K562 (cell line): Measurements from ENCODE around the gene NALF2. TPM values are rescaled to one million over a fixed set of nuclear protein-coding genes. Genes with fewer than 3 reads are reported as not detected.

Experiments
- ATAC-seq: fragments of 200-7000 bp; cut with Tn5 transposase; 3 replicates; pipeline ENCODE4 v1.9.1; 2020; ENCODE audit warnings: moderate library complexity
- BruUV-seq: library from RNA; stranded (reverse); fragments of 400-500 nt; replicated peaks from 2 replicates; lab custom pipeline; 2021; lab: Mats Ljungman, UMichigan
- CTCF ChIA-PET: fragments of 300-600 bp; formaldehyde crosslinking; extraction: SDS; loops from one replicate; lab custom pipeline; 2021; ENCODE audit warnings: low intra/inter-chr PET ratio; lab: Yijun Ruan, JAX
- POLR2A ChIA-PET: fragments of 300-600, 350-650 bp; sonication (Branson Sonifier 250); formaldehyde crosslinking; extraction: SDS; loops from one replicate; lab custom pipeline; 2021; ENCODE audit warnings: antibody characterized with exemption, inconsistent platforms; lab: Yijun Ruan, JAX
- DNase-seq, 4 experiments: peaks; one replicate each; pipeline versions ENCODE4 v3.0.0 to v3.0.0-alpha.2; 2011 to 2018; ENCODE audit warnings: low spot score in 3 of 4, mixed read lengths in 3 of 4; ENCODE audit errors: extremely low read depth in 1 of 4
- FAIRE-seq: peaks from 2 replicates; lab custom pipeline; 2011; peaks lifted over from hg19 to GRCh38; lab: Jason Lieb, UNC
- H2AFZ ChIP-seq: 2 replicates; pipeline ENCODE4 v1.6.0; 2011; ENCODE audit warnings: low read depth, low read length, control low read depth, inconsistent platforms
- H3K27ac ChIP-seq: fragments of 200-600 bp; 3 replicates; pipeline ENCODE4 v1.8.0; 2011; ENCODE audit warnings: low read depth, mild to moderate bottlenecking, control low read depth, inconsistent platforms, low read length, moderate library complexity, mixed read lengths; ENCODE audit errors: extremely low read depth
- H3K27me3 ChIP-seq, 2 experiments: fragments of 300-600 bp in 1 of 2; 2 replicates in 1 of 2; 3 replicates in 1 of 2; pipeline versions ENCODE4 v1.6.0 to v1.8.0; 2011; ENCODE audit warnings: inconsistent platforms in 2 of 2, low read length in 2 of 2, mild to moderate bottlenecking in 1 of 2, mixed read lengths in 1 of 2, moderate library complexity in 1 of 2; ENCODE audit not compliant: control insufficient read depth in 2 of 2, insufficient read depth in 2 of 2
- H3K36me3 ChIP-seq: fragments of 300-600 bp; 3 replicates; pipeline ENCODE4 v1.8.0; 2011; ENCODE audit warnings: mild to moderate bottlenecking, low read length, inconsistent platforms; ENCODE audit not compliant: control insufficient read depth, insufficient read depth
- H3K4me1 ChIP-seq, 2 experiments: fragments of 200-600 bp in 1 of 2; replicated peaks in 1 of 2; 2 replicates in 1 of 2; 3 replicates in 1 of 2; pipeline versions ENCODE4 v1.5.1 to v1.8.0; 2011; ENCODE audit warnings: inconsistent platforms in 2 of 2, low read length in 2 of 2, mild to moderate bottlenecking in 1 of 2, mixed read lengths in 1 of 2, moderate library complexity in 1 of 2; ENCODE audit not compliant: control insufficient read depth in 2 of 2, insufficient read depth in 2 of 2
- H3K4me2 ChIP-seq: 2 replicates; pipeline ENCODE4 v1.6.1; 2011; ENCODE audit warnings: low read length, control low read depth, inconsistent platforms, mixed read lengths; ENCODE audit not compliant: insufficient read depth
- H3K4me3 ChIP-seq: fragments of 200-600 bp; sonication (generic), shearing (Covaris generic); 2 replicates; pipeline ENCODE4 v1.5.1; 2016; ENCODE audit warnings: control low read depth, inconsistent platforms
- H3K79me2 ChIP-seq: fragments of 200-600 bp; 3 replicates; pipeline ENCODE4 v1.8.0; 2011; ENCODE audit warnings: low read length, inconsistent platforms; ENCODE audit not compliant: control insufficient read depth, insufficient read depth
- H3K9ac ChIP-seq, 2 experiments: 2 replicates each; pipeline versions ENCODE4 v1.6.0 to v1.6.1; 2011; ENCODE audit warnings: low read depth in 2 of 2, low read length in 2 of 2, control low read depth in 1 of 2, inconsistent platforms in 1 of 2, mild to moderate bottlenecking in 1 of 2, mixed read lengths in 1 of 2; ENCODE audit not compliant: insufficient read depth in 1 of 2
- H3K9me1 ChIP-seq: one replicate; pipeline ENCODE4 v1.6.0; 2011; ENCODE audit warnings: inconsistent platforms, mild to moderate bottlenecking, low read length, moderate library complexity; ENCODE audit not compliant: control insufficient read depth, insufficient read depth
- H3K9me3 ChIP-seq: replicated peaks from 2 replicates; pipeline ENCODE4 v1.5.1; 2011; ENCODE audit warnings: low read depth, low read length, inconsistent platforms; ENCODE audit not compliant: control insufficient read depth, insufficient read depth
- H4K20me1 ChIP-seq: replicated peaks from 2 replicates; pipeline ENCODE4 v1.6.1; 2011; ENCODE audit warnings: low read length, inconsistent platforms, mixed read lengths; ENCODE audit not compliant: control insufficient read depth, insufficient read depth
- CTCFL ChIP-seq: IDR thresholded peaks from 2 replicates; pipeline ENCODE4 v1.6.1; 2011; ENCODE audit warnings: borderline replicate concordance, low read depth, mild to moderate bottlenecking, moderate library complexity, low read length; ENCODE audit not compliant: insufficient read depth, poor library complexity, severe bottlenecking
- DPF2 ChIP-seq: fragments of 450-650 bp; IDR thresholded peaks from 2 replicates; pipeline ENCODE4 v1.6.1; 2016
- E2F8 ChIP-seq: fragments of 450-650 bp; IDR thresholded peaks from 2 replicates; pipeline ENCODE4 v1.7.1; 2018; ENCODE audit warnings: mild to moderate bottlenecking, low read depth; ENCODE audit not compliant: partially characterized antibody
- IFI16 ChIP-seq: fragments of 250-450 bp; sonication (Bioruptor Pico); IDR thresholded peaks from 2 replicates; pipeline ENCODE4 v2.1.2; 2022; ENCODE audit warnings: mild to moderate bottlenecking, inconsistent platforms
- MIER1 ChIP-seq: fragments of 450-650 bp; IDR thresholded peaks from 2 replicates; pipeline ENCODE4 v1.6.1; 2016; ENCODE audit warnings: antibody characterized with exemption, mild to moderate bottlenecking, low read depth
- NR0B1 ChIP-seq: fragments of 450-650 bp; IDR thresholded peaks from one replicate; pipeline ENCODE4 v1.6.1; 2018; ENCODE audit warnings: mild to moderate bottlenecking, moderate library complexity; ENCODE audit not compliant: partially characterized antibody
- TCFL5 ChIP-seq: fragments of 250-450 bp; sonication (Bioruptor Pico); conservative IDR thresholded peaks from 2 replicates; pipeline ENCODE4 v1.6.1; 2021; ENCODE audit warnings: mild to moderate bottlenecking, moderate library complexity, matching md5 sums
- USF2 ChIP-seq: sonication (generic); formaldehyde crosslinking; IDR thresholded peaks from 2 replicates; pipeline ENCODE4 v1.5.0; 2020; ENCODE audit warnings: missing genetic modification reagents
- ZKSCAN3 ChIP-seq: fragments of 250-450 bp; sonication (Bioruptor Pico); IDR thresholded peaks from 2 replicates; pipeline ENCODE4 v1.4.0; 2020
- ZNF140 ChIP-seq: fragments of 250-450 bp; sonication (Bioruptor Pico); IDR thresholded peaks from 2 replicates; pipeline ENCODE4 v1.8.0; 2021; ENCODE audit warnings: moderate library complexity, mild to moderate bottlenecking, inconsistent platforms
- WGBS: fragments of 100-300 bp; shearing (Covaris generic); methylation state at CpG from one replicate; pipeline ENCODE4 v1.1.6; 2016; ENCODE audit warnings: low coverage, mixed read lengths; ENCODE audit not compliant: insufficient coverage; ENCODE audit errors: missing lambda C conversion rate; 5-methylcytosine and 5-hydroxymethylcytosine counted together
- in situ Hi-C: fragments of 300-500 bp; cut with MboI; formaldehyde crosslinking; loops from 4 replicates; pipeline ENCODE4 v1.15.0; 2018; ENCODE audit warnings: inconsistent platforms, mixed read lengths
- intact Hi-C: fragments of 100-400 bp; cut with micrococcal nuclease; formaldehyde crosslinking; loops from 2 replicates; pipeline ENCODE4 v1.14.2; 2022
- polyA plus RNA-seq, 8 experiments: library from polyadenylated mRNA; depleted of rRNA in 4 of 8; stranded (reverse) in 5 of 8; unstranded in 3 of 8; fragments of >200 nt; fragmentation: Nextera tagmentation in 2 of 8; fragmentation: Illumina TruSeq in 1 of 8; extraction: Ambion mirVana in 2 of 8; extraction: Trizol in 1 of 8; gene quantifications; 2 replicates each; pipeline versions ENCODE4 v1.2.1 to v1.2.3, GENCODE V29; 2011 to 2014; ENCODE audit warnings: inconsistent platforms in 1 of 8, missing spikeins in 1 of 8
- total RNA-seq, 7 experiments: library from RNA; depleted of rRNA in 6 of 7; stranded (reverse); fragments of >200 nt in 6 of 7; fragmentation: Illumina TruSeq in 2 of 7; extraction: Trizol in 2 of 7; gene quantifications; 2 replicates each; pipeline versions ENCODE4 v1.2.1 to v1.2.3, GENCODE V29; 2011 to 2021; ENCODE audit warnings: low replicate concordance in 1 of 7
- TF ChIP-seq, protein P1 (sequence below): fragments of 450-650 bp; IDR thresholded peaks from 2 replicates; pipeline ENCODE4 v1.7.0; 2016; ENCODE audit warnings: borderline replicate concordance
- TF ChIP-seq, protein P2 (sequence below): fragments of 450-650 bp; formaldehyde crosslinking; IDR thresholded peaks from 2 replicates; pipeline ENCODE4 v1.4.0; 2022; ENCODE audit warnings: missing genetic modification characterization

Gene NALF2
- total and polyA plus RNA-seq, 9 of the 15 experiments (the other 6 are each of a cell fraction or from before 2014, with no cell fraction given): not detected

DNA sequence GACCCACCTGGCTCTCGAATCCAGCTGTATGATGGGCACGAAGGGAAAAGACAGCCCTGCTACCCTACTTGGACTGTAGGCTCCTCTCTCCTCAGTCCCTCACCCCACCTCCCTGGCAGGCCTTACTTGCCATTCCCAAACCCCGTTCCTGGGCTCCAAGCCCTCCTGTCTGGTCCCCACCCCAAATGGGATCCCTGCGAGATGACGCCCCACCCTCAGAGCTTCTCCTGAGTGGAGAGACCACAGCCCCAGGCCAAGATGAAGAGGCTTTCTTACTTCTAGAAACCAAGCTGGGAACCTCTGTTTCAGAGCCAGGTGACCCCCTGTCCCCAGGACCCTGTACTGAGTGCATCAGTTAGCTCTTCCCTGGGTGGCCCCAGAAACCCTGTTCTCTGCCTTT is 4.5 kb downstream of the NALF2 start:
- in situ Hi-C loops: no loop called here
- H3K36me3 ChIP-seq: no peaks in the 10 kb centered on the region
- no TSS peak for BruUV-seq
- ChIA-PET POLR2A (no interaction called here), CTCF (no interaction called here)
- FAIRE-seq (no peak), ATAC-seq (no peak), DNase-seq (no peak)
- no peak overlapping the region for H2AFZ ChIP-seq
- H3K9ac ChIP-seq: no peak overlapping the region
- no peaks in the 10 kb centered on the region for H3K79me2 ChIP-seq
- no peak overlapping the region for H3K4me2 ChIP-seq
- no peak overlapping the region for H3K27ac ChIP-seq
- WGBS: 0% methylated on average over 2 of the region's 5 CpGs
- no peaks in the 10 kb centered on the region for H3K9me1 ChIP-seq
- H4K20me1 ChIP-seq: no peaks in the 10 kb centered on the region
- no peaks in the 10 kb centered on the region for H3K27me3 ChIP-seq
- intact Hi-C loops: no loop called here
- H3K4me3 ChIP-seq: no peak overlapping the region
- peaks cover 0 to 3% of the 10 kb centered on the region in 2 experiments; a peak in 1 of 5 replicates for H3K4me1 ChIP-seq
- H3K9me3 ChIP-seq: no peaks in the 10 kb centered on the region
- no peak for TF ChIP-seq USF2
- no peak for TF ChIP-seq ZNF140
- TF ChIP-seq E2F8: no peak
- no peak for TF ChIP-seq MIER1
- no peak for TF ChIP-seq DPF2
- TF ChIP-seq TCFL5 (CRISPR knock-in tag): no peak
- no peak for TF ChIP-seq ZKSCAN3 (CRISPR knock-in tag)
- TF ChIP-seq, protein P1, sequence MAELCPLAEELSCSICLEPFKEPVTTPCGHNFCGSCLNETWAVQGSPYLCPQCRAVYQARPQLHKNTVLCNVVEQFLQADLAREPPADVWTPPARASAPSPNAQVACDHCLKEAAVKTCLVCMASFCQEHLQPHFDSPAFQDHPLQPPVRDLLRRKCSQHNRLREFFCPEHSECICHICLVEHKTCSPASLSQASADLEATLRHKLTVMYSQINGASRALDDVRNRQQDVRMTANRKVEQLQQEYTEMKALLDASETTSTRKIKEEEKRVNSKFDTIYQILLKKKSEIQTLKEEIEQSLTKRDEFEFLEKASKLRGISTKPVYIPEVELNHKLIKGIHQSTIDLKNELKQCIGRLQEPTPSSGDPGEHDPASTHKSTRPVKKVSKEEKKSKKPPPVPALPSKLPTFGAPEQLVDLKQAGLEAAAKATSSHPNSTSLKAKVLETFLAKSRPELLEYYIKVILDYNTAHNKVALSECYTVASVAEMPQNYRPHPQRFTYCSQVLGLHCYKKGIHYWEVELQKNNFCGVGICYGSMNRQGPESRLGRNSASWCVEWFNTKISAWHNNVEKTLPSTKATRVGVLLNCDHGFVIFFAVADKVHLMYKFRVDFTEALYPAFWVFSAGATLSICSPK: no peak
- no peak for TF ChIP-seq IFI16
- TF ChIP-seq, protein P2, sequence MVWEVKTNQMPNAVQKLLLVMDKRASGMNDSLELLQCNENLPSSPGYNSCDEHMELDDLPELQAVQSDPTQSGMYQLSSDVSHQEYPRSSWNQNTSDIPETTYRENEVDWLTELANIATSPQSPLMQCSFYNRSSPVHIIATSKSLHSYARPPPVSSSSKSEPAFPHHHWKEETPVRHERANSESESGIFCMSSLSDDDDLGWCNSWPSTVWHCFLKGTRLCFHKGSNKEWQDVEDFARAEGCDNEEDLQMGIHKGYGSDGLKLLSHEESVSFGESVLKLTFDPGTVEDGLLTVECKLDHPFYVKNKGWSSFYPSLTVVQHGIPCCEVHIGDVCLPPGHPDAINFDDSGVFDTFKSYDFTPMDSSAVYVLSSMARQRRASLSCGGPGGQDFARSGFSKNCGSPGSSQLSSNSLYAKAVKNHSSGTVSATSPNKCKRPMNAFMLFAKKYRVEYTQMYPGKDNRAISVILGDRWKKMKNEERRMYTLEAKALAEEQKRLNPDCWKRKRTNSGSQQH (CRISPR knock-in tag): no peak
- TF ChIP-seq CTCFL: no peak
- no peak for TF ChIP-seq NR0B1
